ENCODE measurements around the gene ZBTB7C.

Gene ZBTB7C

GRCh38 chr18:48066225-48066652, 342.9 kb downstream of the ZBTB7C start:
- peak; percentile 40 for DNase-seq (ENCODE audit: low read depth, low spot score)

- no peak for DNase-seq (ENCODE audit: low read depth, low spot score)
Observed at GRCh38 chr18:48065601-48065995, 343.6 kb downstream of the ZBTB7C start.

- DNase-seq (ENCODE audit: low read depth, low spot score) = no peak
Observed at GRCh38 chr18:48064978-48065600, 344.1 kb downstream of the ZBTB7C start.

- DNase-seq (ENCODE audit: low read depth, low spot score) = no peak
Observed at GRCh38 chr18:48061781-48062570, 347.2 kb downstream of the ZBTB7C start.

GRCh38 chr18:48060970-48061369, 348.2 kb downstream of the ZBTB7C start:
- DNase-seq (ENCODE audit: low read depth, low spot score) = no peak

- no peak for DNase-seq (ENCODE audit: low read depth, low spot score)
Observed at GRCh38 chr18:48060346-48060745, 348.8 kb downstream of the ZBTB7C start.

GRCh38 chr18:48059455-48060010, 349.6 kb downstream of the ZBTB7C start:
- DNase-seq (ENCODE audit: low read depth, low spot score) = peak; percentile 36

GRCh38 chr18:48058486-48058885, 350.7 kb downstream of the ZBTB7C start:
- DNase-seq (ENCODE audit: low read depth, low spot score) = no peak

GRCh38 chr18:48057018-48057417, 352.2 kb downstream of the ZBTB7C start:
- no peak for DNase-seq (ENCODE audit: low read depth, low spot score)

- DNase-seq (ENCODE audit: low read depth, low spot score) = no peak
Observed at GRCh38 chr18:48055351-48055750, 353.8 kb downstream of the ZBTB7C start.

GRCh38 chr18:48053881-48054816, 355.0 kb downstream of the ZBTB7C start:
- DNase-seq (ENCODE audit: low read depth, low spot score) = no peak

GRCh38 chr18:48052842-48053241, 356.3 kb downstream of the ZBTB7C start:
- no peak for DNase-seq (ENCODE audit: low read depth, low spot score)

GRCh38 chr18:48051945-48052840, 357.0 kb downstream of the ZBTB7C start:
- DNase-seq (ENCODE audit: low read depth, low spot score) = no peak

GRCh38 chr18:48050176-48050575, 359.0 kb downstream of the ZBTB7C start:
- no peak for DNase-seq (ENCODE audit: low read depth, low spot score)

- DNase-seq (ENCODE audit: low read depth, low spot score) = no peak
Observed at GRCh38 chr18:48049757-48050156, 359.4 kb downstream of the ZBTB7C start.

- no peak for DNase-seq (ENCODE audit: low read depth, low spot score)
Observed at GRCh38 chr18:48048251-48048650, 360.9 kb downstream of the ZBTB7C start.

GRCh38 chr18:48046843-48047242, 362.3 kb downstream of the ZBTB7C start:
- DNase-seq (ENCODE audit: low read depth, low spot score) = no peak

- no peak for DNase-seq (ENCODE audit: low read depth, low spot score)
Observed at GRCh38 chr18:48045744-48046143, 363.4 kb downstream of the ZBTB7C start.

GRCh38 chr18:48044944-48045343, 364.2 kb downstream of the ZBTB7C start:
- no peak for DNase-seq (ENCODE audit: low read depth, low spot score)

- no peak for DNase-seq (ENCODE audit: low read depth, low spot score)
Observed at GRCh38 chr18:48043166-48043565, 366.0 kb downstream of the ZBTB7C start.

GRCh38 chr18:48042431-48042830, 366.8 kb downstream of the ZBTB7C start:
- no peak for DNase-seq (ENCODE audit: low read depth, low spot score)
